ENCODE data around the gene NFKBIB. TPM values are rescaled to one million over a fixed set of nuclear protein-coding genes. Genes with fewer than 3 reads are reported as not detected.

Gene NFKBIB
- total RNA-seq, 1 donor from 2014 or later: 18.8 TPM

- TF ChIP-seq CTCF (IDR thresholded peaks at IDR 0.05; ENCODE audit: unreplicated experiment): no peak
- H3K4me1 Mint-ChIP-seq (ENCODE audit: low read depth): no peaks in the 10 kb centered on the region
- H3K27ac Mint-ChIP-seq: no peak overlapping the region
- no peaks in the 10 kb centered on the region for H3K27me3 Mint-ChIP-seq
- peaks cover 14% of the 10 kb centered on the region for H3K36me3 Mint-ChIP-seq (ENCODE audit: insufficient read depth)
- no peaks in the 10 kb centered on the region for H3K9me3 Mint-ChIP-seq (ENCODE audit: low read depth)
- no peak for DNase-seq (ENCODE audit: low spot score, unreplicated experiment)
- H3K4me3 Mint-ChIP-seq (ENCODE audit: low read depth): no peak overlapping the region
Measured at GRCh38 chr19:38920602-38921419, 21.0 kb downstream of the NFKBIB start.

- no peak for TF ChIP-seq CTCF (IDR thresholded peaks at IDR 0.05; ENCODE audit: unreplicated experiment)
- Mint-ChIP-seq H3K4me3 (ENCODE audit: low read depth) (no peak overlapping the region), H3K27ac (no peak overlapping the region), H3K4me1 (ENCODE audit: low read depth) (no peaks in the 10 kb centered on the region), H3K36me3 (ENCODE audit: insufficient read depth) (peaks cover 14% of the 10 kb centered on the region), H3K9me3 (ENCODE audit: low read depth) (no peaks in the 10 kb centered on the region), H3K27me3 (no peaks in the 10 kb centered on the region)
- no peak for DNase-seq (ENCODE audit: low spot score, unreplicated experiment)
Measured at GRCh38 chr19:38921420-38922274, 21.9 kb downstream of the NFKBIB start.

- no peaks in the 10 kb centered on the region for H3K4me1 Mint-ChIP-seq (ENCODE audit: low read depth)
- H3K36me3 Mint-ChIP-seq (ENCODE audit: insufficient read depth): peaks cover 14% of the 10 kb centered on the region
- DNase-seq (ENCODE audit: low spot score, unreplicated experiment): no peak
- H3K27ac Mint-ChIP-seq: no peak overlapping the region
- H3K9me3 Mint-ChIP-seq (ENCODE audit: low read depth): no peaks in the 10 kb centered on the region
- no peak for TF ChIP-seq CTCF (IDR thresholded peaks at IDR 0.05; ENCODE audit: unreplicated experiment)
- no peak overlapping the region for H3K4me3 Mint-ChIP-seq (ENCODE audit: low read depth)
- H3K27me3 Mint-ChIP-seq: no peaks in the 10 kb centered on the region
Measured at GRCh38 chr19:38922482-38922881, 22.7 kb downstream of the NFKBIB start.

GRCh38 chr19:38924388-38924787, 24.6 kb downstream of the NFKBIB start:
- no peaks in the 10 kb centered on the region for H3K9me3 Mint-ChIP-seq (ENCODE audit: low read depth)
- peaks cover 14% of the 10 kb centered on the region for H3K36me3 Mint-ChIP-seq (ENCODE audit: insufficient read depth)
- no peak for TF ChIP-seq CTCF (IDR thresholded peaks at IDR 0.05; ENCODE audit: unreplicated experiment)
- no peak overlapping the region for H3K4me3 Mint-ChIP-seq (ENCODE audit: low read depth)
- H3K27ac Mint-ChIP-seq: no peak overlapping the region
- H3K27me3 Mint-ChIP-seq: no peaks in the 10 kb centered on the region
- no peaks in the 10 kb centered on the region for H3K4me1 Mint-ChIP-seq (ENCODE audit: low read depth)
- no peak for DNase-seq (ENCODE audit: low spot score, unreplicated experiment)

GRCh38 chr19:38928391-38929001, 28.7 kb downstream of the NFKBIB start:
- Mint-ChIP-seq H3K4me3 (ENCODE audit: low read depth) (no peak overlapping the region), H3K4me1 (ENCODE audit: low read depth) (peaks cover 14% of the 10 kb centered on the region), H3K27ac (peak overlapping the region; percentile 59), H3K9me3 (ENCODE audit: low read depth) (no peaks in the 10 kb centered on the region), H3K36me3 (ENCODE audit: insufficient read depth) (peaks cover 15% of the 10 kb centered on the region), H3K27me3 (no peaks in the 10 kb centered on the region)
- no peak for TF ChIP-seq CTCF (IDR thresholded peaks at IDR 0.05; ENCODE audit: unreplicated experiment)
- DNase-seq (ENCODE audit: low spot score, unreplicated experiment): no peak
